Activated gamma-delta T cell (primary cell): ENCODE results near the gene TTBK1.

ENCODE experiments used
- DNase-seq: peaks from one replicate; lab custom pipeline; 2025; lab: John Stamatoyannopoulos, UW

Gene TTBK1

GRCh38 chr6:43255408-43256054 is 12.2 kb downstream of the TTBK1 start:
- DNase-seq: no peak

GRCh38 chr6:43256670-43257366 is 13.5 kb downstream of the TTBK1 start:
- no peak for DNase-seq

GRCh38 chr6:43257367-43258145 is 14.3 kb downstream of the TTBK1 start:
- DNase-seq: no peak

GRCh38 chr6:43258180-43258579 is 14.9 kb downstream of the TTBK1 start:
- DNase-seq: no peak

GRCh38 chr6:43258807-43259686 is 15.8 kb downstream of the TTBK1 start:
- DNase-seq: no peak

- DNase-seq: no peak
These were observed 17.5 kb downstream of the TTBK1 start for GRCh38 chr6:43260791-43261190.

GRCh38 chr6:43261198-43261597 is 17.9 kb downstream of the TTBK1 start:
- no peak for DNase-seq

GRCh38 chr6:43262000-43262779 is 18.9 kb downstream of the TTBK1 start:
- no peak for DNase-seq

- DNase-seq: no peak
These were observed 19.6 kb downstream of the TTBK1 start for GRCh38 chr6:43262780-43263313.

GRCh38 chr6:43263314-43264178 is 20.3 kb downstream of the TTBK1 start:
- peak; percentile 28 for DNase-seq

GRCh38 chr6:43264599-43265145 is 21.4 kb downstream of the TTBK1 start:
- DNase-seq: no peak

GRCh38 chr6:43265564-43265963 is 22.3 kb downstream of the TTBK1 start:
- no peak for DNase-seq

GRCh38 chr6:43267619-43268354 is 24.5 kb downstream of the TTBK1 start:
- DNase-seq: no peak

GRCh38 chr6:43268355-43268700 is 25.0 kb downstream of the TTBK1 start:
- no peak for DNase-seq

GRCh38 chr6:43268782-43269272 is 25.5 kb downstream of the TTBK1 start:
- no peak for DNase-seq

- DNase-seq: peak; percentile 31
These were observed 26.2 kb downstream of the TTBK1 start for GRCh38 chr6:43269273-43270007.

GRCh38 chr6:43271103-43271815 is 28.0 kb downstream of the TTBK1 start:
- no peak for DNase-seq
